Measurements from ENCODE around the gene NPAS2.

NPAS2 gene

DNA sequence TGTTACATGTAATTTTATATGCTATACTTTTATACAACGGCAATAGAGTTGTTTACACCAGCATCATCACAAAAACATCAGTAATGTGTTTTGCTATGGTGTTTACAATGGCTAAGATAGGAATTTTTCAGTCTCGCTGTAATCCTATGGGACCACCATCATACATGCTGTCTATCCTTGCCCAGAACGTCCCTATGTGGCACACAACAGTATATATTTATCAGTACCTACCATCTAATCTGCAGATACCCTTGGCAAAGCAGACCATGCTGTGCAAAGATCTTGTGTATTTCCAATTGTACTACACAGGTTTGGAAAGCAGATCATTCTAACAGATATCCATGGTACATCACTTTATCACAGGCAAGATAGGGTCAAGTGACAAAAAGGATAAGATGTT is 197.4 kb downstream of the NPAS2 start:
- no peak overlapping the region for H3K27ac ChIP-seq
- DNase-seq (ENCODE audit: low spot score): no peak
- no peak overlapping the region for H3K4me3 ChIP-seq
- TF ChIP-seq, protein P1, sequence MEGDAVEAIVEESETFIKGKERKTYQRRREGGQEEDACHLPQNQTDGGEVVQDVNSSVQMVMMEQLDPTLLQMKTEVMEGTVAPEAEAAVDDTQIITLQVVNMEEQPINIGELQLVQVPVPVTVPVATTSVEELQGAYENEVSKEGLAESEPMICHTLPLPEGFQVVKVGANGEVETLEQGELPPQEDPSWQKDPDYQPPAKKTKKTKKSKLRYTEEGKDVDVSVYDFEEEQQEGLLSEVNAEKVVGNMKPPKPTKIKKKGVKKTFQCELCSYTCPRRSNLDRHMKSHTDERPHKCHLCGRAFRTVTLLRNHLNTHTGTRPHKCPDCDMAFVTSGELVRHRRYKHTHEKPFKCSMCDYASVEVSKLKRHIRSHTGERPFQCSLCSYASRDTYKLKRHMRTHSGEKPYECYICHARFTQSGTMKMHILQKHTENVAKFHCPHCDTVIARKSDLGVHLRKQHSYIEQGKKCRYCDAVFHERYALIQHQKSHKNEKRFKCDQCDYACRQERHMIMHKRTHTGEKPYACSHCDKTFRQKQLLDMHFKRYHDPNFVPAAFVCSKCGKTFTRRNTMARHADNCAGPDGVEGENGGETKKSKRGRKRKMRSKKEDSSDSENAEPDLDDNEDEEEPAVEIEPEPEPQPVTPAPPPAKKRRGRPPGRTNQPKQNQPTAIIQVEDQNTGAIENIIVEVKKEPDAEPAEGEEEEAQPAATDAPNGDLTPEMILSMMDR (IDR thresholded peaks at IDR 0.05): no peak

DNA sequence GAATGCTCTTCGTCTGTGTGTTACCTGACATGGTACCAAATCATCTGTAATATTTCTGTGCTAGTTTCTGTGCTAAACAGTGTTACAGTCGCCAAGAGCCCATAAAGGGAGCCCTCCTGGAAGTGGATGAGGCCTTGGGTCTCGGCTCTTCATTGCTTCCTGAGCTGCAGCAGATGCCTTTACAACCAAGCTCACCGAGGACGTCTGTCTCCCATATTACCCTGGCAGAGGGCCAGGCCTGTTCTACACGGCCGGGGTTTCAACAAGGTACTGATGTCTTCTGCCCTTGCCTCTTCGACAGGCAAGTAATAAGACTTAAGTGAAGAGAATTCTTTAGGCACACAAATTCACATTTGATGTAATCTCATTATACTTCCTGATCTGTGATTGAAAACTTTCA is 199.0 kb downstream of the NPAS2 start:
- no peak for DNase-seq (ENCODE audit: low spot score)

DNA sequence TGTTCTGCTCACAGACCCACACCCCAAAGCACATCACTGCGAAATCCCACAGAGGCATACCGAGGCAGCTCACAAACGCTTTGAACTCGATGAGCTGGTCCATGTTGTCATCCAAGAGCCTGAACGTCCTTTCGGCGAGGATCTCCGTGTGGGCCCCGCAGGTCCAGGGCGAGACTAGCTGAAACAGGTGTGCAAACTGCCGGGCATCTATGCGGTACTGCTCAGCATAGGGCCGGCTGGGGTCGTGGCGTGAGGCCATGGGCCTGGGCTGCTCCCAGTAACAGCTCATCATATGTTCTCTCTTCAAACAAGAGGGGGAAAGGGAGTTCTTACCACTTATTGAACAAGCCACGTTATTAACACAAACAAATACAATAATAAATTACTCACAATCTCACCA is 202.3 kb downstream of the NPAS2 start:
- TF ChIP-seq, protein P1 (IDR thresholded peaks at IDR 0.05): no peak
- Histone ChIP-seq H3K4me3 (no peak overlapping the region), H3K27ac (no peak overlapping the region)

More for the DNA sequence above, 199.0 kb downstream of the NPAS2 start:
- TF ChIP-seq, protein P1 (IDR thresholded peaks at IDR 0.05): no peak
- Histone ChIP-seq H3K27ac (no peak overlapping the region), H3K4me3 (no peak overlapping the region)

DNA sequence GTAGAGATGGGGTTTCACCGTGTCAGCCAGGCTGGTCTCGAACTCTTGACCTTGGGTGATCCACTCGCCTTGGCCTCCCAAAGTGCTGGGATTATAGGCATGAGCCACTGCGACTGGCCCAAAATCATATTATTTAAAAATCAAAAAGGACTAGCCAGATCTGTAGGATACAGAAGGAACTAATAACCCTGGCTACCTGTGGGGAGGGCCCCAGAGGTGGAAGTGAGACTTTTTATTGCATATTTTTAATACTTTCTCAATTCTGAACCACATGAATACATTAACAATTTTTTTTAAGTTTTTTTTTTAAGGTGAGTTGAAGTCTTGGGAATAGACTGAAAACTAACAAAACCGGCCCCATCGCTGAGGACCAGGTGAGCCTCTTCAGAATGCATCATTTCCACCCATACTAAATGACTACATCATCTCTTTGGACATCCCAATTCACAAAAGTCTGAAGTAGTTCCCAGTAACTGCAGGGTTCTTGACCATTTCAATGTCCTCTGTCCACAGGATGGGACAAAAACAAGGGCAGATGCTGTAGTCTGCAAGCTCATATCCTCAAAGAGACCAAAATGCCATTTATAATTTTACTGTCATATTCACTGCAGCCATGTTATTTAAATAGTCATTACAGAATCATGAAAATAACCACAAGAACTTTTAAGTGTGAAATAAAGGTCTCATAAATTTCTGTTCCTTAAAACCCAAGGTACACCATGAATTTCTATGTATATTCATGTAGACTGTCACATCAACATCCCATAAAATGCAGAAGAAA is 203.6 kb downstream of the NPAS2 start:
- TF ChIP-seq, protein P1 (IDR thresholded peaks at IDR 0.05): no peak
- Histone ChIP-seq H3K27ac (no peak overlapping the region), H3K4me3 (no peak overlapping the region)
- no peak for DNase-seq (ENCODE audit: low spot score)

More for the DNA sequence above, 202.3 kb downstream of the NPAS2 start:
- no peak for DNase-seq (ENCODE audit: low spot score)

DNA sequence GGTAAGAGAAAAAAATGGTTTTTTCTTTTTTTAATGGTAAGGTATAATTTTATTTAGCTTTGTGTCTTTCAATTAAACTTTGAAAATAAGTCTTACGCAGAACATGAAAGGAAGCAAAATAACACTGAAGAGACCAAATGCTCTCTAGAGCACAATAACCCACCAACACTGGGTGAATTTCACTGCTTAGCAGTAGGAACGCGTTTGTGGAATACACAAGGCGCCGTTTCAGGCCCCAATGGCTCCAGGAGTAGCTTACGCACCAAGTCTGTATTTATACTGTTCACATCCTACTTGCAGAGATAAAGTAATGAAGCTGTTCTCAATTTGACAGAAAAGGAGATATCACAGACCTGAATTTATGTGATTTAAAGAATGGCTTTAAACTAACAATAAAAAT is 205.6 kb downstream of the NPAS2 start:
- TF ChIP-seq, protein P1 (IDR thresholded peaks at IDR 0.05): no peak
- no peak for DNase-seq (ENCODE audit: low spot score)
- H3K4me3 ChIP-seq: no peak overlapping the region
- H3K27ac ChIP-seq: no peak overlapping the region

DNA sequence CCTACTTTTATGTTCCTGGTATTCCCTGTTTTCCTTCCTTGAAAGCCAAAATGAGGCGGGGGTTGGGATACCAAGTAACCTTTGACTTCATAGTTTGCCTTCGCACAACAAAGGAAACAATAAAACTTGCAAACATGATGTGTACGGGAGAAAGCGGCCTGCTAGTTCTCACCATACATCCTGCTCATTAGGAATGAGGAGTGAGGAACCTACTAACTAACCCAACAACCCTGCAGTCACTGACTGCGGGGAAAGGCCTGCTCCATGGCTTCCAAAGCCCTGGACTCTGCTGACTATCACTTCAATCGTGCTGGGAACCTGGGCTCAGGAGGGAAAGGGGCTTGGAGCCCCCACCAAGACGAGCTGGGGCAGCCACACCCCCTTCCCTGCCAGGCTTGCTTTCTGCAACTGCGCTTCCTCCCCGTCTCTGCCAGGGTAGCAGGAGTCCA is 206.3 kb downstream of the NPAS2 start:
- no peak for DNase-seq (ENCODE audit: low spot score)

More for the DNA sequence above, 206.3 kb downstream of the NPAS2 start:
- H3K4me3 ChIP-seq: no peak overlapping the region
- no peak overlapping the region for H3K27ac ChIP-seq
- TF ChIP-seq, protein P1 (IDR thresholded peaks at IDR 0.05): no peak
